AG04450 (cell line): ENCODE measurements around the gene FIZ1. TPM values are rescaled to one million over a fixed set of nuclear protein-coding genes. Genes with fewer than 3 reads are reported as not detected.

Experiments
- CTCF ChIA-PET: fragments of 300-600, 350-600 bp; formaldehyde crosslinking; extraction: SDS; loops from one replicate; lab custom pipeline; 2022; ENCODE audit warnings: antibody characterized with exemption, inconsistent platforms; lab: Charles Lee
- POLR2A ChIA-PET: fragments of 350-600 bp; formaldehyde crosslinking; extraction: SDS; loops from one replicate; lab custom pipeline; 2021; ENCODE audit warnings: antibody characterized with exemption, inconsistent platforms; lab: Yijun Ruan, JAX
- DNase-seq: peaks from one replicate; pipeline ENCODE4 v3.0.0-alpha.2; 2011; ENCODE audit warnings: low read depth, low spot score
- H3K27ac ChIP-seq: one replicate; pipeline ENCODE4 v1.5.1; 2012; ENCODE audit warnings: low read depth, low read length, control low read depth
- H3K27me3 ChIP-seq: one replicate; pipeline ENCODE4 v1.6.0; 2012; ENCODE audit warnings: low read length; ENCODE audit not compliant: control insufficient read depth, insufficient read depth
- H3K4me3 ChIP-seq: 2 replicates; pipeline ENCODE4 v1.5.1; 2011; ENCODE audit warnings: mild to moderate bottlenecking, low read depth, low read length, control low read depth
- H3K9me3 ChIP-seq: 2 replicates; pipeline ENCODE4 v1.5.1; 2012; ENCODE audit warnings: low read length; ENCODE audit not compliant: control insufficient read depth, insufficient read depth
- polyA plus RNA-seq: library from polyadenylated mRNA; depleted of rRNA; stranded (reverse); fragments of >200 nt; gene quantifications from 2 replicates; pipeline ENCODE4 v1.2.3, GENCODE V29; 2011
- TF ChIP-seq, protein P1 (sequence below): IDR thresholded peaks from 2 replicates; pipeline ENCODE4 v1.5.1; 2011; ENCODE audit warnings: low read depth, low read length, control low read depth, inconsistent platforms

FIZ1 gene
- polyA plus RNA-seq, 1 experiment, result 3.7 TPM

DNA sequence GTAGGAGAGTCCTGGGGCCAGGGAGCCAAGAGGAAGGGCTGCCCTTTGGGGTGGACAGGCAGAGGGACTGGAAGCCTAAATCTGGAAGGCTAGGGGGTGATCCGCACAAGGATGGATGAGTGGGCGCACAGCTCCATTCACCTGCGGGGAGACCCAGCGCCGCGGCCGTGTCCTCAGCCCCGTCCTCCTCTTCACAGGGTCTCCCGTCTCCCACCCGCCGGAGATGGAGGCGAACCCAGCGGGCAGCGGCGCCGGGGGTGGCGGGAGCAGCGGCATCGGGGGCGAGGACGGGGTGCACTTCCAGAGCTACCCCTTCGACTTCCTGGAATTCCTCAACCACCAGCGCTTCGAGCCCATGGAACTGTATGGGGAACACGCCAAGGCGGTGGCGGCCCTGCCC lies 14.1 kb upstream of the FIZ1 start:
- ChIA-PET CTCF (no interaction called here), POLR2A (no interaction called here)
- Histone ChIP-seq H3K27ac (no peak overlapping the region), H3K9me3 (peaks cover 12% of the 10 kb centered on the region), H3K27me3 (no peaks in the 10 kb centered on the region), H3K4me3 (no peak overlapping the region)
- DNase-seq, result no peak
- TF ChIP-seq, protein P1, sequence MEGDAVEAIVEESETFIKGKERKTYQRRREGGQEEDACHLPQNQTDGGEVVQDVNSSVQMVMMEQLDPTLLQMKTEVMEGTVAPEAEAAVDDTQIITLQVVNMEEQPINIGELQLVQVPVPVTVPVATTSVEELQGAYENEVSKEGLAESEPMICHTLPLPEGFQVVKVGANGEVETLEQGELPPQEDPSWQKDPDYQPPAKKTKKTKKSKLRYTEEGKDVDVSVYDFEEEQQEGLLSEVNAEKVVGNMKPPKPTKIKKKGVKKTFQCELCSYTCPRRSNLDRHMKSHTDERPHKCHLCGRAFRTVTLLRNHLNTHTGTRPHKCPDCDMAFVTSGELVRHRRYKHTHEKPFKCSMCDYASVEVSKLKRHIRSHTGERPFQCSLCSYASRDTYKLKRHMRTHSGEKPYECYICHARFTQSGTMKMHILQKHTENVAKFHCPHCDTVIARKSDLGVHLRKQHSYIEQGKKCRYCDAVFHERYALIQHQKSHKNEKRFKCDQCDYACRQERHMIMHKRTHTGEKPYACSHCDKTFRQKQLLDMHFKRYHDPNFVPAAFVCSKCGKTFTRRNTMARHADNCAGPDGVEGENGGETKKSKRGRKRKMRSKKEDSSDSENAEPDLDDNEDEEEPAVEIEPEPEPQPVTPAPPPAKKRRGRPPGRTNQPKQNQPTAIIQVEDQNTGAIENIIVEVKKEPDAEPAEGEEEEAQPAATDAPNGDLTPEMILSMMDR, result no peak

DNA sequence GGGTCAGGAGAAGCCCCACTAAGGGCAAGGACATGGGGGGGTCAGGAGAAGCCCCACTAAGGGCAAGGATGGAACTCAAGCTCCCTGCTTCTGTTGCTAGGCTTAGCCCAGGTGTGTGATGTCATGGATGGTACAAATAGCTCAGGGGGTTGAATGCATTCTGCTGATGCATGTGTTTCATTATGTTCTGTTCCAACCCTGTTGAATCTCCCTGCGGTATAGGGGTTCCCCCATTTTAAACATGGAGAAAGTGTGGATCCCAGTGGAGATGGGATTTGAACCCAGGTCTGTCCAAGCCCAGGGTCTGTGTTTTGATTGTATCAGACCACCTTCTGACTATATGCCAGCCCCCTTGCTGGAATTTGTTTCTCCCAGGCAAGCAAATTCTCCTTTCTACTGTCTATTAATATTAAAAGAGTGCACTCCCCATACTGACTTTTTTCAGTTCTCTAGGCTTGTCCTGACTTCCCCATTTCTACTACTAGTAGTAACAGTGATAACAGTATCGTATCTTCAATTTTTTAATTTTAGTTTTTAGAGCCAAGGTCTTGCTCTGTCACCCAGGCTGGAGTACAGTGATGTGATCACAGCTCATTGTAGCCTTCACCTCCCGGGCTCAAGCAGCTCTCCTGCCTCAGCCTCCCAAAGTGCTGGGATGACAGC lies 12.8 kb upstream of the FIZ1 start:
- TF ChIP-seq, protein P1, result no peak
- H3K27me3 ChIP-seq, result no peaks in the 10 kb centered on the region
- POLR2A ChIA-PET, result no interaction called here
- H3K4me3 ChIP-seq, result no peak overlapping the region
- H3K9me3 ChIP-seq, result peaks cover 12% of the 10 kb centered on the region
- no peak overlapping the region for H3K27ac ChIP-seq
- no peak for DNase-seq
- CTCF ChIA-PET, result no interaction called here

DNA sequence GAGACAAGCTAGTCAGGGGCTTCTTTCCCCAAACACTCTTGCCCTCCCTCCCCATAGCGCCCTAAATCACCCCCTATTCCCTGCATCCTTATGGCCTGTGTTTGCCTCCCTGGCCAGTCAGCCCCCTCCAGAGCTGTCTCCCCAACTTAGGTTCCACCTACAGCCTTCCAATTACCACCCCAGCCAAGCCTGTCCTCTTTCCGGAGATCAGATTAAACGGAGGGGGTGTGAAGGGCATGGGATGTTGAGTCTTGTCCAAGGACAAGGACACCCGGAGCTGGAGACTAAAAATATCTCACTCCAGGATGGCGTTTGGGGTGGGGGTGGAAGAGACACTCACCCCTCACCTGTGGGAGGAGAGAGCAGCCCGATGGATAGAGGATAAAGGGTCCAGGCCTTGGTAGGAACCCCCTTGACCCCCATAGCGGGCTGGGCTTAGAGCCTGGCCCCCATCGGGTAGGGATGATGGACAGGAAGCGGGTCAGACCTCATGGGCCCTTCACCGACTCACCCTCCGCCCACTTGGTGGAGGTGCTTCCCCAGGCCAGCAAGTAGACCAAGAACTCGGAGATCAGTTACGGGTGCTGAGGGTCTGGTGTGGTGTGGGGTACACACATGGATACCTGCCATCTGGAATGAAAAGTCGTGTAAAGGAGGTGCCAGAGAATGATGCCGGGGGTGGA lies 12.1 kb upstream of the FIZ1 start:
- H3K9me3 ChIP-seq, result peaks cover 9% of the 10 kb centered on the region
- ChIA-PET CTCF (interaction anchor here (1.0 to 1.4 kb wide), 2 partner anchors 95 to 107 kb away, joined by 5 to 7 read pairs; no protein-coding TSS in a partner anchor), POLR2A (interaction anchor here (1.4 kb wide), 1 partner anchor 13 kb away, joined by 6 read pairs; the partner anchor contains the start of gene ZNF784)
- TF ChIP-seq, protein P1, result no peak
- DNase-seq, result no peak
- H3K4me3 ChIP-seq, result no peak overlapping the region
- no peaks in the 10 kb centered on the region for H3K27me3 ChIP-seq
- H3K27ac ChIP-seq, result no peak overlapping the region

DNA sequence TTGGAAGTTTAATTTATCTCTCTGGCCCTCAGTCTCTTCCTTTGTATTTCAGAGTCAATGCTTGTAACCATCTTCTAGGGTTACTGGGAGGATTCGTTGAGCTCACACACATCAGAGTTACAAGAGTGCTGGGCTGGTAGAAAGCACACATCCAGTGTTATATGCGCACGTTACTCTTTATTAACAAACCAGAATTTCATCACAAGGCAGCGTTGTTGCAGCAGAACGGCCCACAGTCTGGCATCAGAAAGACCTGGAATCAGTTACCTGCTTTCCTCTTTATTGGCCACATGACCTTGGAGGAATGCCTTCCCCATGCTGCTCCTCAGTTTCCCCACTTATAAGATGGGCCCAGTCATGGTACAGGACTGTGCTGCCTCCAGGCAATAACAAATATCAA lies 10.0 kb upstream of the FIZ1 start:
- Histone ChIP-seq H3K27me3 (no peaks in the 10 kb centered on the region), H3K4me3 (no peak overlapping the region), H3K27ac (no peak overlapping the region), H3K9me3 (peaks cover 5% of the 10 kb centered on the region)
- POLR2A ChIA-PET, result no interaction called here
- TF ChIP-seq, protein P1, result no peak
- DNase-seq, result no peak
- CTCF ChIA-PET, result interaction anchor here (0.6 to 2.2 kb wide), 4 partner anchors 22 to 142 kb away, joined by 6 to 12 read pairs (median 9); no protein-coding TSS in a partner anchor

DNA sequence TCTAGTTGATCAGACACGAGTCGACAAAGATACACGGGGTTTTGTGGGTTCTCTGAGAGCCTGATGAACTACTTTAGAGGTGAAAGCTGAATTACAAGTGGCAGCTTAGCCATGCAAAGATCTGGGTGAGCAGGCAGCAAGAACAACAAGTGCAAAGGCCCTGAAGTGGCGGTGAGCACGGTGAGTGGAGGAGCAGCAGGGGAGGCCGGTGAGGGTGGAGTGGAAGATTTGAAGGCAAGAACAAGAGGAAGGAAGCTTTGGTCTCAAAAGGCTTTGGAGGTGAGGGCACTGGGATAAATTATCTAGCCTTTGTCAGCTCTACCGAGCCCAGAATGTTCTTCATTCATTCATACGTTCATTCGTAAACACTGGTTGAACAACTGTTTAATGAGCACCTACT lies 7.5 kb upstream of the FIZ1 start:
- TF ChIP-seq, protein P1, result no peak
- CTCF ChIA-PET, result interaction anchor here (0.5 to 3.8 kb wide), 24 partner anchors 9 to 466 kb away, joined by 3 to 29 read pairs (median 5); partner anchors contain the start of gene ZNF784
- Histone ChIP-seq H3K27ac (no peak overlapping the region), H3K9me3 (peaks cover 18% of the 10 kb centered on the region), H3K4me3 (peak overlapping the region; percentile 73), H3K27me3 (no peaks in the 10 kb centered on the region)
- POLR2A ChIA-PET, result interaction anchor here (1.0 to 1.1 kb wide), 2 partner anchors 18 to 145 kb away, joined by 3 to 4 read pairs; partner anchors contain the start of genes ISOC2 and ZNF784
- DNase-seq, result no peak
